ENCODE results near the gene DLAT.

DNA sequence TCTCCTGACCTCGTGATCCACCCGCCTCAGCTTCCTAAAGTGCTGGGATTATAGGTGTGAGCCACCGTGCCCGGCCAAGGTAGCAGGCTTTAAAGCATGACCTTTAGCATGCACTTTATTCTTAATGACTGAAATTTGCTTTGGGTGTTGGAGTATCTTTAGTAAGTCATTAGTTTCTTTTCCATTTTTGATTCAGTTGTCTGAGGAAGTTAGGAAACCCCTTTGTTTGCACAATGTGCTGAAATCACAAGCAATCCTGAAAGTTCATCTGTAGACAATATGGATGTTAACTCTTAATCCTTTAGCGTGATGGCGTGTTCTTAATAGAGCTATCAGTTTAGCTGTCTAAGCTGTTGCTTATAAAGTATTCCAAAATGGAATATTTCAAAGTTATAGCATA is 78.2 kb downstream of the DLAT start:
- TF ChIP-seq, protein P1, sequence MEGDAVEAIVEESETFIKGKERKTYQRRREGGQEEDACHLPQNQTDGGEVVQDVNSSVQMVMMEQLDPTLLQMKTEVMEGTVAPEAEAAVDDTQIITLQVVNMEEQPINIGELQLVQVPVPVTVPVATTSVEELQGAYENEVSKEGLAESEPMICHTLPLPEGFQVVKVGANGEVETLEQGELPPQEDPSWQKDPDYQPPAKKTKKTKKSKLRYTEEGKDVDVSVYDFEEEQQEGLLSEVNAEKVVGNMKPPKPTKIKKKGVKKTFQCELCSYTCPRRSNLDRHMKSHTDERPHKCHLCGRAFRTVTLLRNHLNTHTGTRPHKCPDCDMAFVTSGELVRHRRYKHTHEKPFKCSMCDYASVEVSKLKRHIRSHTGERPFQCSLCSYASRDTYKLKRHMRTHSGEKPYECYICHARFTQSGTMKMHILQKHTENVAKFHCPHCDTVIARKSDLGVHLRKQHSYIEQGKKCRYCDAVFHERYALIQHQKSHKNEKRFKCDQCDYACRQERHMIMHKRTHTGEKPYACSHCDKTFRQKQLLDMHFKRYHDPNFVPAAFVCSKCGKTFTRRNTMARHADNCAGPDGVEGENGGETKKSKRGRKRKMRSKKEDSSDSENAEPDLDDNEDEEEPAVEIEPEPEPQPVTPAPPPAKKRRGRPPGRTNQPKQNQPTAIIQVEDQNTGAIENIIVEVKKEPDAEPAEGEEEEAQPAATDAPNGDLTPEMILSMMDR (IDR thresholded peaks at IDR 0.05; ENCODE audit: insufficient read depth, low read depth, low read length) = no peak
- no peak for TF ChIP-seq EZH2 (IDR thresholded peaks at IDR 0.05; ENCODE audit: insufficient read depth, low read length)

Measured in astrocyte (in vitro differentiated cells and primary cell).